Liver (tissue), 9 donors: ENCODE data around the gene DAPK2. TPM values are rescaled to one million over a fixed set of nuclear protein-coding genes. Genes with fewer than 3 reads are reported as not detected.

Experiments used
- DNase-seq: peaks from one replicate; pipeline ENCODE4 v3.0.0-alpha.2; 2017; ENCODE audit warnings: low spot score
- H3K27ac ChIP-seq, 2 donors: one replicate each; pipeline ENCODE4 v1.7.0; 2013; ENCODE audit warnings: inconsistent platforms in 2 of 2, low read length in 2 of 2, control low read depth in 1 of 2, low read depth in 1 of 2, mild to moderate bottlenecking in 1 of 2
- H3K27me3 ChIP-seq, 4 donors: one replicate each; pipeline versions ENCODE4 v1.6.1 to v1.7.0; 2013; ENCODE audit warnings: low read length in 3 of 4, inconsistent platforms in 1 of 4, mild to moderate bottlenecking in 1 of 4, moderate library complexity in 1 of 4; ENCODE audit not compliant: control insufficient read depth in 4 of 4, insufficient read depth in 4 of 4
- H3K36me3 ChIP-seq, 4 donors: one replicate each; pipeline versions ENCODE4 v1.6.1 to v1.7.0; 2013; ENCODE audit warnings: low read length in 3 of 4, mild to moderate bottlenecking in 3 of 4, low read depth in 1 of 4, moderate library complexity in 1 of 4; ENCODE audit not compliant: control insufficient read depth in 4 of 4, insufficient read depth in 3 of 4
- H3K4me1 ChIP-seq, 4 donors: one replicate each; pipeline versions ENCODE4 v1.6.1 to v1.7.0; 2013; ENCODE audit warnings: low read length in 3 of 4, mild to moderate bottlenecking in 3 of 4, moderate library complexity in 1 of 4; ENCODE audit not compliant: control insufficient read depth in 4 of 4, insufficient read depth in 4 of 4
- H3K4me3 ChIP-seq, 3 donors: one replicate each; pipeline versions ENCODE4 v1.6.1 to v1.7.0; 2013; ENCODE audit warnings: low read length in 3 of 3, control low read depth in 1 of 3, low read depth in 1 of 3, mild to moderate bottlenecking in 1 of 3
- H3K9ac ChIP-seq, 2 donors: one replicate each; pipeline ENCODE4 v1.7.0; 2013; ENCODE audit warnings: low read length in 2 of 2, mild to moderate bottlenecking in 2 of 2, moderate library complexity in 2 of 2, control low read depth in 1 of 2, low read depth in 1 of 2
- H3K9me3 ChIP-seq, 4 donors: one replicate each; pipeline versions ENCODE4 v1.6.1 to v1.7.0; 2013; ENCODE audit warnings: low read length in 3 of 4; ENCODE audit not compliant: control insufficient read depth in 4 of 4
- CTCF ChIP-seq: fragments of 150-350 bp; IDR thresholded peaks from 2 replicates; pipeline ENCODE4 v1.5.1; 2017; ENCODE audit warnings: improper control_type of control experiment, low read depth, low read length; ENCODE audit not compliant: missing input control
- EGR1 ChIP-seq, 2 donors: IDR thresholded peaks; 2 replicates each; pipeline ENCODE4 v1.6.1; 2016 to 2018; ENCODE audit warnings: antibody characterized with exemption in 2 of 2, low read depth in 2 of 2
- FOXA2 ChIP-seq: IDR thresholded peaks from 2 replicates; pipeline ENCODE4 v1.6.1; 2016; ENCODE audit warnings: antibody characterized with exemption
- GABPA ChIP-seq, 2 donors: IDR thresholded peaks in 1 of 2; conservative IDR thresholded peaks in 1 of 2; 2 replicates each; pipeline ENCODE4 v1.6.1; 2016; ENCODE audit warnings: antibody characterized with exemption in 2 of 2, mild to moderate bottlenecking in 1 of 2, moderate library complexity in 1 of 2
- HNF4A ChIP-seq, 2 donors: conservative IDR thresholded peaks; 2 replicates each; pipeline ENCODE4 v1.6.1; 2016; ENCODE audit warnings: antibody characterized with exemption in 2 of 2, mild to moderate bottlenecking in 2 of 2
- HNF4G ChIP-seq: IDR thresholded peaks from 2 replicates; pipeline ENCODE4 v1.6.1; 2016; ENCODE audit warnings: antibody characterized with exemption
- RAD21 ChIP-seq, 2 donors: IDR thresholded peaks; 2 replicates each; pipeline ENCODE4 v1.6.1; 2016; ENCODE audit warnings: antibody characterized with exemption in 2 of 2, mild to moderate bottlenecking in 2 of 2
- REST ChIP-seq: IDR thresholded peaks from 2 replicates; pipeline ENCODE4 v1.6.1; 2016; ENCODE audit warnings: antibody characterized with exemption, mild to moderate bottlenecking
- RXRA ChIP-seq, 2 donors: IDR thresholded peaks; 2 replicates each; pipeline ENCODE4 v1.6.1; 2017 to 2018; ENCODE audit warnings: antibody characterized with exemption in 2 of 2, mild to moderate bottlenecking in 1 of 2
- YY1 ChIP-seq: IDR thresholded peaks from 2 replicates; pipeline ENCODE4 v1.6.1; 2016; ENCODE audit warnings: antibody characterized with exemption, mild to moderate bottlenecking
- WGBS: extraction: QIAGEN DNeasy Blood & Tissue Kit; methylation state at CpG from one replicate; pipeline ENCODE4 v1.1.7; 2013; 5-methylcytosine and 5-hydroxymethylcytosine counted together
- polyA plus RNA-seq, 2 donors: library from polyadenylated mRNA; stranded (reverse) in 1 of 2; unstranded in 1 of 2; fragments of 200-250 nt in 1 of 2; fragments of >200 nt in 1 of 2; fragmentation: Nextera tagmentation in 1 of 2; extraction: Ambion mirVana in 1 of 2; gene quantifications; one replicate each; pipeline versions ENCODE4 v1.2.1 to v1.2.3, GENCODE V29; 2013 to 2015
- total RNA-seq, 2 donors: library from RNA; depleted of rRNA; stranded (reverse); fragments of >200 nt; gene quantifications; one replicate each; pipeline ENCODE4 v1.2.3, GENCODE V29; 2014
- donor health status: healthy.
- donor health status: healthy.
- donor health status: healthy.
- donor health status: healthy.
- donor health status: healthy.

DAPK2 gene
- total and polyA plus RNA-seq, 4 donors: 1.0 to 3.6 (median 1.1) TPM

GRCh38 chr15:63985221-63986184 lies 60.8 kb downstream of the DAPK2 start (continued):
- no peak for TF ChIP-seq REST
- TF ChIP-seq RAD21 (IDR thresholded peaks at IDR 0.05): no peak
- no peak for TF ChIP-seq HNF4G
- no peak for TF ChIP-seq EGR1 (IDR thresholded peaks at IDR 0.05; ENCODE audit: low read depth in 2 of 2)

- Histone ChIP-seq H3K4me1 (no peaks in the 10 kb centered on the region), H3K9me3 (no peaks in the 10 kb centered on the region), H3K36me3 (no peaks in the 10 kb centered on the region), H3K9ac (no peak overlapping the region), H3K27ac (no peak overlapping the region), H3K4me3 (no peak overlapping the region), H3K27me3 (no peaks in the 10 kb centered on the region)
- no peak for DNase-seq
- no peak for TF ChIP-seq FOXA2
- no peak for TF ChIP-seq GABPA (IDR thresholded peaks at IDR 0.05 in 1 of 2, conservative IDR thresholded peaks at IDR 0.05 in 1 of 2)
- no peak for TF ChIP-seq RXRA (IDR thresholded peaks at IDR 0.05)
- no peak for TF ChIP-seq HNF4G
- TF ChIP-seq YY1: no peak
- TF ChIP-seq RAD21 (IDR thresholded peaks at IDR 0.05): no peak
- TF ChIP-seq HNF4A (conservative IDR thresholded peaks at IDR 0.05): no peak
- TF ChIP-seq CTCF: no peak
- no peak for TF ChIP-seq REST
- WGBS: 96% methylated on average over 3 of the region's 3 CpGs
Measured at GRCh38 chr15:63984331-63984730, 62.0 kb downstream of the DAPK2 start.
